ENCODE results near the gene SMG6. TPM values are rescaled to one million over a fixed set of nuclear protein-coding genes. Genes with fewer than 3 reads are reported as not detected.

Gene SMG6
- total RNA-seq, 1 experiment from 2014 or later: 28.6 TPM

DNA sequence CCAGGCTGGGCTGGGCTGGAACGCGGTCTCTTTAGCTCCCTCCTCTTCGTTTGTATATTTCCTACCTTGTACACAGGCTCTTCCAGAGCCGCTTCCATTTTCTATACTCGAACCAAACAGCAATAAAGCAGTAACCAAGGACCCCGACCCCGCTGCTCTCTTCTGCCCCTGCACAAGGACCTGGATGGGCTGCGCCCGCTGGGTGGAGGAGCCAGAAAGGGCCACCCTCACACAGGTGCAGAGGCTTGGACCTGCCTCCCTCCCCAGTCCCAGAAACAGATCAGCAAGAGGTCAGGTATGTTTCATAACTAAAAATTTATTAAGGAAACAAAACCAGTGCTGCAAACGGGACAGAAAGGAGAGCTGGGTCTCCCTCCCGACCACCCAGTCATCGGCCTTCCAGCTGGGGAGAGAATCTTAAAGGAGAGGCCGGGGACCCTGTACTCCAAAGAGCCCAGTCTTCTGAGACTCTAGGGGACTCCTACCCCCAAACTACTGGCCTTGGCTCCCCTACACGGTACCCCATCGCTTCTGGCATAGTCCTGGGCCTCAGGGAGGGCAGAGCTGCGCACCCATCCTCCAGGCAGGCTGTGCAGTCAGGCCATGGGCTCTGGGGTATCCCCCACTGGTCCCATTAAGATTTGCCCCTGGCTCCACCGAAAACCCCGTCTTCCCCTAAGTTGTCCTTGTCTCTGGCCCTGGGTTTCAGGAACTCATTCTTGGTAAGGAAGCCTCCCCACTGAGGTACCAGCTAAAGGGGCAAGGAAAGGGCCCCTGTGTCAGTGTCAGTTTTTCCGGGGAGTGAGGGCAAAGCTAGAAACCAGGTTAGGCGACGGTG is 243.8 kb downstream of the SMG6 start:
- Histone ChIP-seq H3K27me3 (ENCODE audit: insufficient read depth, low read length) (peaks cover 28% of the 10 kb centered on the region), H3K9ac (ENCODE audit: extremely low read depth, insufficient read length, low read length) (no peak overlapping the region)

More for the DNA sequence above, 243.8 kb downstream of the SMG6 start:
- Histone ChIP-seq H3K79me2 (ENCODE audit: insufficient read depth, low read length) (no peaks in the 10 kb centered on the region), H2AK5ac (ENCODE audit: insufficient read length, low read length) (no peak overlapping the region), H3K79me1 (ENCODE audit: insufficient read depth, low read depth, low read length, poor library complexity, severe bottlenecking) (no peaks in the 10 kb centered on the region), H3K18ac (ENCODE audit: insufficient read length, low read depth, low read length) (no peak overlapping the region), H3K56ac (ENCODE audit: insufficient read length, low read depth, low read length) (no peak overlapping the region), H4K20me1 (ENCODE audit: control insufficient read depth, insufficient read depth, insufficient read length) (peaks cover under 1% of the 10 kb centered on the region), H2BK12ac (ENCODE audit: insufficient read length, low read depth, low read length) (no peak overlapping the region), H3K23me2 (ENCODE audit: insufficient read length, low read depth, low read length, poor library complexity, severe bottlenecking) (peaks cover 3% of the 10 kb centered on the region), H4K8ac (replicated peaks; ENCODE audit: insufficient read length, low read depth, low read length) (no peak overlapping the region), H3T11ph (ENCODE audit: low read length) (no peak overlapping the region), H3K4ac (ENCODE audit: low read depth, low read length) (no peak overlapping the region), H3K27ac (ENCODE audit: insufficient read length, low read depth, low read length) (no peak overlapping the region), H4K5ac (ENCODE audit: insufficient read length, low read depth, low read length) (no peak overlapping the region), H2BK120ac (ENCODE audit: low read depth, low read length, poor library complexity, severe bottlenecking) (no peak overlapping the region), H2BK15ac (ENCODE audit: low read depth, low read length) (no peak overlapping the region), H3K23ac (ENCODE audit: insufficient read length, low read depth, low read length) (no peak overlapping the region), H2AFZ (ENCODE audit: low read length) (no peak overlapping the region), H3K9me3 (ENCODE audit: control insufficient read depth, low read depth, low read length) (no peaks in the 10 kb centered on the region), H2BK20ac (ENCODE audit: low read depth, low read length, poor library complexity, severe bottlenecking) (no peak overlapping the region), H2BK5ac (ENCODE audit: insufficient read length, low read length) (no peak overlapping the region), H3K4me2 (ENCODE audit: insufficient read depth, insufficient read length, low read length) (peak overlapping the region; percentile 29), H4K91ac (ENCODE audit: insufficient read length, low read depth, low read length) (no peak overlapping the region), H3K14ac (ENCODE audit: insufficient read depth, low read length) (no peak overlapping the region), H3K4me1 (ENCODE audit: insufficient read depth, low read length) (peaks cover 5% of the 10 kb centered on the region; the same call in 1 of the 2 replicates)
- Mint-ChIP-seq H3K4me1 (peaks cover 25 to 39% of the 10 kb centered on the region in 2 experiments), H3K9me3 (no peaks in the 10 kb centered on the region), H3K4me3 (peak overlapping the region in 1 of 2 experiments; percentile 50; a peak in 3 of 5 replicates), H3K36me3 (ENCODE audit: insufficient read depth in 1 of 3, low read depth in 3 of 3) (peaks cover 0 to 25% (median 16%) of the 10 kb centered on the region in 3 experiments; a peak in 6 of 7 replicates), H3K27me3 (ENCODE audit: low read depth) (peaks cover 47% of the 10 kb centered on the region), H3K27ac (no peak overlapping the region)
- no CpG with 5 or more reads among the region's 21 CpGs for WGBS (ENCODE audit: extremely low coverage, insufficient read length, low lambda C conversion rate)
- DNase-seq: no peak
- TF ChIP-seq, protein P1, sequence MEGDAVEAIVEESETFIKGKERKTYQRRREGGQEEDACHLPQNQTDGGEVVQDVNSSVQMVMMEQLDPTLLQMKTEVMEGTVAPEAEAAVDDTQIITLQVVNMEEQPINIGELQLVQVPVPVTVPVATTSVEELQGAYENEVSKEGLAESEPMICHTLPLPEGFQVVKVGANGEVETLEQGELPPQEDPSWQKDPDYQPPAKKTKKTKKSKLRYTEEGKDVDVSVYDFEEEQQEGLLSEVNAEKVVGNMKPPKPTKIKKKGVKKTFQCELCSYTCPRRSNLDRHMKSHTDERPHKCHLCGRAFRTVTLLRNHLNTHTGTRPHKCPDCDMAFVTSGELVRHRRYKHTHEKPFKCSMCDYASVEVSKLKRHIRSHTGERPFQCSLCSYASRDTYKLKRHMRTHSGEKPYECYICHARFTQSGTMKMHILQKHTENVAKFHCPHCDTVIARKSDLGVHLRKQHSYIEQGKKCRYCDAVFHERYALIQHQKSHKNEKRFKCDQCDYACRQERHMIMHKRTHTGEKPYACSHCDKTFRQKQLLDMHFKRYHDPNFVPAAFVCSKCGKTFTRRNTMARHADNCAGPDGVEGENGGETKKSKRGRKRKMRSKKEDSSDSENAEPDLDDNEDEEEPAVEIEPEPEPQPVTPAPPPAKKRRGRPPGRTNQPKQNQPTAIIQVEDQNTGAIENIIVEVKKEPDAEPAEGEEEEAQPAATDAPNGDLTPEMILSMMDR (conservative IDR thresholded peaks at IDR 0.05): no peak
